Mononuclear cell (primary cell): Measurements from ENCODE around the gene USP4. TPM values are rescaled to one million over a fixed set of nuclear protein-coding genes. Genes with fewer than 3 reads are reported as not detected.
"Not testable (repeated sequence)": the region's sequence is repeated elsewhere in the genome, so short reads cannot be mapped to it uniquely, and the experiment has no call there.

Source experiments
- H3K27me3 ChIP-seq: 2 replicates; pipeline ENCODE4 v1.6.0; 2011; ENCODE audit warnings: low read length, control low read depth; ENCODE audit not compliant: insufficient read depth
- H3K4me1 ChIP-seq: 2 replicates; pipeline ENCODE4 v1.5.1; 2011; ENCODE audit warnings: mild to moderate bottlenecking, low read length, control low read depth; ENCODE audit not compliant: insufficient read depth
- H3K4me3 ChIP-seq: 2 replicates; pipeline ENCODE4 v1.5.1; 2011; ENCODE audit warnings: mild to moderate bottlenecking, low read length, moderate library complexity
- H3K9me3 ChIP-seq: 2 replicates; pipeline ENCODE4 v1.5.1; 2011; ENCODE audit warnings: low read depth, mild to moderate bottlenecking, control low read depth, low read length
- total RNA-seq: library from RNA; depleted of rRNA; stranded (reverse); fragments of >200 nt; gene quantifications from one replicate; pipeline ENCODE4 v1.2.3, GENCODE V29; 2012

USP4 gene
- total RNA-seq, 1 donor = 65.2 TPM

GRCh38 chr3:49260806-49261324, 79.0 kb downstream of the USP4 start:
- H3K4me3 ChIP-seq = no peak overlapping the region
- H3K9me3 ChIP-seq = no peaks in the 10 kb centered on the region
- H3K27me3 ChIP-seq = no peaks in the 10 kb centered on the region
- H3K4me1 ChIP-seq = no peaks in the 10 kb centered on the region

- Histone ChIP-seq H3K9me3 (no peaks in the 10 kb centered on the region), H3K27me3 (no peaks in the 10 kb centered on the region), H3K4me1 (peaks cover 4% of the 10 kb centered on the region), H3K4me3 (no peak overlapping the region)
Measured at GRCh38 chr3:49257187-49257586, 82.7 kb downstream of the USP4 start.

GRCh38 chr3:49255718-49256511, 83.9 kb downstream of the USP4 start:
- H3K9me3 ChIP-seq = no peaks in the 10 kb centered on the region
- H3K4me1 ChIP-seq = peaks cover 4% of the 10 kb centered on the region
- no peak overlapping the region for H3K4me3 ChIP-seq
- H3K27me3 ChIP-seq = no peaks in the 10 kb centered on the region

- no peak overlapping the region for H3K4me3 ChIP-seq
- H3K9me3 ChIP-seq = no peaks in the 10 kb centered on the region
- H3K4me1 ChIP-seq = peaks cover 4% of the 10 kb centered on the region
- H3K27me3 ChIP-seq = no peaks in the 10 kb centered on the region
Measured at GRCh38 chr3:49255112-49255511, 84.7 kb downstream of the USP4 start.

- no peaks in the 10 kb centered on the region for H3K9me3 ChIP-seq
- peaks cover 15% of the 10 kb centered on the region for H3K4me1 ChIP-seq
- H3K4me3 ChIP-seq = no peak overlapping the region
- H3K27me3 ChIP-seq = no peaks in the 10 kb centered on the region
Measured at GRCh38 chr3:49253512-49253911, 86.3 kb downstream of the USP4 start.

GRCh38 chr3:49248840-49249227, 91.0 kb downstream of the USP4 start:
- Histone ChIP-seq H3K27me3 (no peaks in the 10 kb centered on the region), H3K4me1 (peaks cover 30% of the 10 kb centered on the region)

GRCh38 chr3:49244581-49245205, 95.2 kb downstream of the USP4 start:
- H3K4me1 ChIP-seq = peaks cover 34% of the 10 kb centered on the region
- no peaks in the 10 kb centered on the region for H3K27me3 ChIP-seq
- H3K4me3 ChIP-seq = no peak overlapping the region
- no peaks in the 10 kb centered on the region for H3K9me3 ChIP-seq

More at GRCh38 chr3:49248840-49249227, 91.0 kb downstream of the USP4 start:
- Histone ChIP-seq H3K4me3 (no peak overlapping the region), H3K9me3 (no peaks in the 10 kb centered on the region)

GRCh38 chr3:49240091-49240490, 99.8 kb downstream of the USP4 start:
- H3K4me3 ChIP-seq, H3K27me3 ChIP-seq, H3K9me3 ChIP-seq: not testable (repeated sequence)
- H3K4me1 ChIP-seq = peaks cover 31% of the 10 kb centered on the region

GRCh38 chr3:49238274-49239127, 101.4 kb downstream of the USP4 start:
- Histone ChIP-seq H3K4me3 (no peak overlapping the region), H3K9me3 (peaks cover 4% of the 10 kb centered on the region), H3K27me3 (no peaks in the 10 kb centered on the region), H3K4me1 (peaks cover 25% of the 10 kb centered on the region)

GRCh38 chr3:49237344-49237743, 102.5 kb downstream of the USP4 start:
- Histone ChIP-seq H3K4me3 (no peak overlapping the region), H3K9me3 (peaks cover 16% of the 10 kb centered on the region), H3K4me1 (peaks cover 25% of the 10 kb centered on the region), H3K27me3 (no peaks in the 10 kb centered on the region)

- Histone ChIP-seq H3K4me3 (no peak overlapping the region), H3K4me1 (peaks cover 25% of the 10 kb centered on the region), H3K9me3 (peaks cover 17% of the 10 kb centered on the region), H3K27me3 (no peaks in the 10 kb centered on the region)
Measured at GRCh38 chr3:49236226-49236625, 103.6 kb downstream of the USP4 start.

GRCh38 chr3:49228817-49229216, 111.0 kb downstream of the USP4 start:
- H3K9me3 ChIP-seq = peaks cover 25% of the 10 kb centered on the region
- not testable (repeated sequence) for H3K4me3 ChIP-seq

More at GRCh38 chr3:49228817-49229216, 111.0 kb downstream of the USP4 start:
- not testable (repeated sequence) for H3K4me1 ChIP-seq, H3K27me3 ChIP-seq
